Prostate gland (tissue), 2 donors: ENCODE measurements around the gene FASLG.

Experiments used
- POLR2A ChIP-seq: fragments of 450-650 bp; IDR thresholded peaks from one replicate; pipeline ENCODE4 v1.6.1; 2016; ENCODE audit warnings: antibody characterized with exemption, mild to moderate bottlenecking
- POLR2AphosphoS5 ChIP-seq: sonication (generic); formaldehyde crosslinking; IDR thresholded peaks from one replicate; pipeline ENCODE4 v1.6.1; 2017; ENCODE audit warnings: antibody characterized with exemption
- TF ChIP-seq, protein P1 (sequence below), 4 experiments: fragments of 200-600 bp in 2 of 4; fragments of 450-650 bp in 2 of 4; sonication (generic) in 2 of 4; IDR thresholded peaks; 1 replicate in 3 of 4; 2 replicates in 1 of 4; pipeline ENCODE4 v1.5.1; 2016 to 2019; ENCODE audit warnings: antibody characterized with exemption in 4 of 4, mild to moderate bottlenecking in 2 of 4, moderate library complexity in 2 of 4

DNA sequence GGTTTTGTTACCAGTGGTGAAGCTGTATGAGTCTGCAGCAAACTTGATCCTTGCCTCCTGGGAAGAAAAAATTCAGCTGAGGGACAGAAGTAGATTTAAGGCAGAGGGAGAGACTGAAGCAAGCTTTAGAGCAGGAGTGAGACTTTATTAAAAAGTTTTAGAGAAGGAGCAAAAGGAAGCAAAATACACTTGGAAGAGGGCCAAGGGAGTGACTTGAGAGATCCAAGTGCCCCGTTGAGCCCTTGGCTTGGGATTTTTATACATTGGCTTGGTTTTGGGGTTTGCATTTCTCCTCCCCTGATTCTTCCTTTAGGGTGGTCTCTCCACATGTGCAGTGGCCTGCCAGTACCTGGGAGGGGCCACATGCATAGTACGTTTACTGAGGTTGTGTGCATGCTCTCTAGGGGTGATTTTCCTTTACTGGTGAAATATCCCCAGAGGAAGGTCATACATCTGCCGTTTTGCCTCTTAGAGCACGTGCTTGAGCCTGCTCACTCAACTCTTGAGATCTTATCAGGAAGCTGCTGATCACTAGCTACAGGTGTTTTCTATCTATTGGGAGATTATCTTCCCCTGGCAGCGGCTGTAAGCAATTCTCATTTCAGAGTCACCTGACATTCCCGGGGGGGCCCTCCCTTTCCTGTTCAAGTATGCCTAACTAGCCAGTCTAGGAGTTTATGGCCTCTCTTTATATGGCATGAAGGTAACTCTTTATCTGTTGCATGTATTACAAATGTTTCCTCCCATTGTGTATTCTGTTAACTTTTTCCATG, 20.3 kb downstream of the FASLG start:
- TF ChIP-seq POLR2AphosphoS5 (no peak), POLR2A (no peak)
- TF ChIP-seq, protein P1, sequence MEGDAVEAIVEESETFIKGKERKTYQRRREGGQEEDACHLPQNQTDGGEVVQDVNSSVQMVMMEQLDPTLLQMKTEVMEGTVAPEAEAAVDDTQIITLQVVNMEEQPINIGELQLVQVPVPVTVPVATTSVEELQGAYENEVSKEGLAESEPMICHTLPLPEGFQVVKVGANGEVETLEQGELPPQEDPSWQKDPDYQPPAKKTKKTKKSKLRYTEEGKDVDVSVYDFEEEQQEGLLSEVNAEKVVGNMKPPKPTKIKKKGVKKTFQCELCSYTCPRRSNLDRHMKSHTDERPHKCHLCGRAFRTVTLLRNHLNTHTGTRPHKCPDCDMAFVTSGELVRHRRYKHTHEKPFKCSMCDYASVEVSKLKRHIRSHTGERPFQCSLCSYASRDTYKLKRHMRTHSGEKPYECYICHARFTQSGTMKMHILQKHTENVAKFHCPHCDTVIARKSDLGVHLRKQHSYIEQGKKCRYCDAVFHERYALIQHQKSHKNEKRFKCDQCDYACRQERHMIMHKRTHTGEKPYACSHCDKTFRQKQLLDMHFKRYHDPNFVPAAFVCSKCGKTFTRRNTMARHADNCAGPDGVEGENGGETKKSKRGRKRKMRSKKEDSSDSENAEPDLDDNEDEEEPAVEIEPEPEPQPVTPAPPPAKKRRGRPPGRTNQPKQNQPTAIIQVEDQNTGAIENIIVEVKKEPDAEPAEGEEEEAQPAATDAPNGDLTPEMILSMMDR (IDR thresholded peaks at IDR 0.05) = no peak
